Measurements from ENCODE around the gene JUND. TPM values are rescaled to one million over a fixed set of nuclear protein-coding genes. Genes with fewer than 3 reads are reported as not detected.

The JUND gene
- total and polyA plus RNA-seq, 2 of the 4 experiments (the other 2 are of a cell fraction), result 14.2 to 77.2 TPM

- in situ Hi-C loops (cut with MboI; ENCODE audit: low sequenced_read_pairs) (no loop called here), intact Hi-C loops (cut with micrococcal nuclease) (no loop called here), dilution Hi-C loops (cut with HindIII; ENCODE audit: low sequenced_read_pairs, unreplicated experiment) (no loop called here)
- Histone ChIP-seq H3K27me3 (ENCODE audit: control insufficient read depth, insufficient read depth, low read length) (no peaks in the 10 kb centered on the region), H3K18ac (ENCODE audit: low read depth, low read length) (no peak overlapping the region), H3K9me3 (ENCODE audit: control insufficient read depth, insufficient read depth, low read length) (no peaks in the 10 kb centered on the region), H4K91ac (ENCODE audit: insufficient read depth, low read depth, low read length) (no peak overlapping the region), H3K56ac (ENCODE audit: extremely low read depth, insufficient read depth, low read length) (no peak overlapping the region), H2AK9ac (replicated peaks; ENCODE audit: low read depth, low read length, poor library complexity) (peak overlapping the region; percentile 84), H4K5ac (ENCODE audit: low read depth, low read length) (no peak overlapping the region), H4K20me1 (ENCODE audit: insufficient read depth, low read length) (no peaks in the 10 kb centered on the region), H3K9me1 (ENCODE audit: insufficient read depth, low read length) (0 out of 2 replicates have a peak, but pooled peaks cover 9% of the 10 kb centered on the region), H2AFZ (replicated peaks; ENCODE audit: low read length, poor library complexity) (no peak overlapping the region), H3K14ac (replicated peaks; ENCODE audit: low read depth, low read length) (no peak overlapping the region), H2BK120ac (ENCODE audit: low read depth, low read length) (no peak overlapping the region), H3K9ac (ENCODE audit: low read depth, low read length) (no peak overlapping the region), H2AK5ac (ENCODE audit: low read depth, low read length) (peak overlapping the region; percentile 70; the same call in 1 of the 2 replicates), H3K4me1 (ENCODE audit: control insufficient read depth, insufficient read depth, low read length) (peaks cover 28% of the 10 kb centered on the region), H3K4me2 (ENCODE audit: low read depth, low read length) (no peak overlapping the region), H2BK5ac (ENCODE audit: low read depth, low read length, poor library complexity, severe bottlenecking) (no peak overlapping the region), H3K79me1 (ENCODE audit: low read depth in 1 of 2, low read length in 2 of 2) (peaks cover 0 to 4% of the 10 kb centered on the region in 2 experiments; a peak in 1 of 4 replicates), H2BK15ac (ENCODE audit: low read depth, low read length) (no peak overlapping the region; the same call in 2 of the 3 replicates), H2BK20ac (ENCODE audit: low read depth, low read length) (no peak overlapping the region), H3K4me3 (ENCODE audit: insufficient read depth, low read depth, low read length) (no peak overlapping the region), H3K36me3 (ENCODE audit: control insufficient read depth, insufficient read depth, low read length) (no peaks in the 10 kb centered on the region), H4K8ac (ENCODE audit: low read depth in 2 of 2, low read length in 2 of 2) (no peak overlapping the region), H3K4ac (ENCODE audit: low read depth, low read length) (peak overlapping the region; percentile 35), H3K23ac (ENCODE audit: low read depth, low read length) (no peak overlapping the region), H3K27ac (ENCODE audit: insufficient read depth, low read length) (no peak overlapping the region)
- ChIA-PET POLR2A (ENCODE audit: unreplicated experiment) (no interaction called here), CTCF (interaction anchor here (3.0 kb wide), 1 partner anchor 15 kb away, joined by 23 read pairs; no protein-coding TSS in a partner anchor)
- 0 out of 2 replicates have a peak, but pooled peaks have one; percentile 42 for TF ChIP-seq MAFK (IDR thresholded peaks at IDR 0.05; ENCODE audit: low read depth, low read length)
- no peak for TF ChIP-seq NFE2L2 (IDR thresholded peaks at IDR 0.05; ENCODE audit: low read depth, low read length)
- no peak for DNase-seq
- no TSS peak for BruUV-seq (replicated peaks)
- no peak for ATAC-seq (ENCODE audit: low read depth)
- WGBS, 2 experiments (ENCODE audit: extremely low coverage in 2 of 2, insufficient read length in 1 of 2), result 92% methylated on average over 4 of the region's 9 CpGs; no CpG with 5 or more reads in 1 of the 2 experiments
These were observed 13.0 kb upstream of the JUND start for GRCh38 chr19:18294467-18294864.
